Subcutaneous abdominal adipose tissue (tissue), 5 donors: ENCODE results near the gene BORCS5.
A peak's percentile ranks its signal among the peaks of the same experiment; 100 is the strongest.
"Not testable (repeated sequence)": the region's sequence is repeated elsewhere in the genome, so short reads cannot be mapped to it uniquely, and the experiment has no call there.

ENCODE experiments used
- H3K27ac ChIP-seq: one replicate; pipeline ENCODE4 v1.7.0; 2013; ENCODE audit warnings: low read depth, mild to moderate bottlenecking, inconsistent platforms, low read length, moderate library complexity
- H3K27me3 ChIP-seq, 5 donors: one replicate each; pipeline ENCODE4 v1.7.0; 2013; ENCODE audit warnings: low read length in 5 of 5, inconsistent platforms in 1 of 5; ENCODE audit not compliant: control insufficient read depth in 5 of 5, insufficient read depth in 4 of 5
- H3K36me3 ChIP-seq, 5 donors: one replicate each; pipeline ENCODE4 v1.7.0; 2013; ENCODE audit warnings: low read length in 5 of 5; ENCODE audit not compliant: control insufficient read depth in 5 of 5, insufficient read depth in 5 of 5
- H3K4me1 ChIP-seq, 5 donors: one replicate each; pipeline ENCODE4 v1.7.0; 2013; ENCODE audit warnings: low read length in 5 of 5, mild to moderate bottlenecking in 3 of 5, moderate library complexity in 1 of 5; ENCODE audit not compliant: control insufficient read depth in 5 of 5, insufficient read depth in 5 of 5
- H3K4me3 ChIP-seq, 5 donors: one replicate each; pipeline ENCODE4 v1.7.0; 2013; ENCODE audit warnings: low read length in 5 of 5, low read depth in 1 of 5
- H3K9ac ChIP-seq, 5 donors: one replicate each; pipeline ENCODE4 v1.7.0; 2013; ENCODE audit warnings: low read length in 5 of 5, mild to moderate bottlenecking in 4 of 5, moderate library complexity in 3 of 5
- H3K9me3 ChIP-seq, 5 donors: one replicate each; pipeline ENCODE4 v1.7.0; 2013; ENCODE audit warnings: low read length in 5 of 5; ENCODE audit not compliant: control insufficient read depth in 5 of 5
- donor health status: healthy.
- donor health status: healthy.
- donor health status: healthy.
- donor health status: healthy.
- donor health status: healthy.

BORCS5 gene

DNA sequence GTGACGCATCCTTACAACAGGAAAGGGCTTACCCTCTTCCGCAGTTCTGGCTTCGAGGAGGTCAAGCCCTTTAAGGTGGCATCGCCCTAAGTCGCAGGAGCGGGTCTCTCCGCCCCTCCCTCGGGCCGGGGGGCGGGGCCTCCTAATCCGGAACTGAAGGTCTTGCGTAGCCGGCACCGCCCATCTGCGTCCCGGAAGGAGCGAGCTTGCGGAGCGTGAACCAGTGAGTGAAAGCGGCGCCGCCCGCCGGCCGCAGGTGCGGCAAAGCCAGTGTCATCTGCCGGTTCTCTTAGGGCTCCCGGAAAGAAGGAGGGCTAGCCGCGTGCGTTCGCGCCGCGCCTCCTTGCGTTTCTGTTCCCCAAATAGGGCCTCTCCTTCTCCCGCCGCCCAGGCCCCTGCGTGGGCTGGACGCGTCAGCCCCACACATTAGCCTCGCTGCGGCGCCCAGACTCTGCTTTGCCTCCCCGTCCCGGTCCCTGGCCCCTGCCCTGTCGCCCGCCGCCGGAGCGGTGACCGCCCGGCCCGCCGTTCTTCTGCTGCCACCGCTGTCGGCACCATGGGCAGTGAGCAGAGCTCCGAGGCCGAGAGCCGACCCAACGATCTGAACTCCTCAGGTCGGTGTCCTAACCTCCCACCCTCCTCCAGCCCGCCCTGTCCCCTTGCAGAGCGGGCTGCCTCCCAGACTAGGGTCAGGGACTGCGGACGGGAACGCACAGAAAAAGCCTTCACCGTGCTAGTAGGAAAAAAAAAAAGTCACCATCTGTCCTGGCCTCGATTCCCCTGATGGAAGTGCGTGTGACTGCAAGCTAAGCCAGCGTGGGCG is at the start of gene BORCS5:
TSS of gene BORCS5 (plus strand) at position 183 of the 823 bp plus-strand sequence. CDS start at position 557, 374 bp downstream.
- Histone ChIP-seq H3K27ac (peak within 1 kb of the TSS; percentile 93), H3K9me3 (no peaks in the 10 kb centered on the region), H3K9ac (peak within 1 kb of the TSS; percentile 84 to 97 (median 89)), H3K27me3 (no peaks in the 10 kb centered on the region), H3K36me3 (no peaks in the 10 kb centered on the region), H3K4me1 (peaks cover 0 to 19% (median 16%) of the 10 kb centered on the region in 5 donors), H3K4me3 (peak within 1 kb of the TSS; percentile 75 to 89 (median 82))

DNA sequence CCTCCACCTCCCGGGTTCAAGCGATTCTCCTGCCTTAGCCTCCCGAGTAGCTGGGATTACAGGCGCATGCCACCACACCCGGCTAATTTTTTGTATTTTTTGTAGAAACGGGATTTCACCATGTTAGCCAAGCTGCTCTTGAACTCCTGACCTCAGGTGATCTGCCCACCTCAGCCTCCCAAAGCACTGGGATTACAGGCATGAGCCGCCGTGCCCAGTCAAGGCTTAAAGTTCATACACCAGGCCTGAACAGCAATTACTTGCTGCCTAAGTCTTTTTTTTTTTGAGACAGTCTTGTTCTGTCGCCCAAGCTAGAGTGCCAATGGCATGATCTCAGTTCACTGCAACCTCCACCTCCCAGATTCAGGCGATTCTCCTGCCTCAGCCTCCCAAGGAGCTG is 46.2 kb upstream of the BORCS5 start:
- not testable (repeated sequence) for H3K4me3 ChIP-seq, H3K4me1 ChIP-seq, H3K27me3 ChIP-seq, H3K36me3 ChIP-seq, H3K27ac ChIP-seq, H3K9ac ChIP-seq, H3K9me3 ChIP-seq

DNA sequence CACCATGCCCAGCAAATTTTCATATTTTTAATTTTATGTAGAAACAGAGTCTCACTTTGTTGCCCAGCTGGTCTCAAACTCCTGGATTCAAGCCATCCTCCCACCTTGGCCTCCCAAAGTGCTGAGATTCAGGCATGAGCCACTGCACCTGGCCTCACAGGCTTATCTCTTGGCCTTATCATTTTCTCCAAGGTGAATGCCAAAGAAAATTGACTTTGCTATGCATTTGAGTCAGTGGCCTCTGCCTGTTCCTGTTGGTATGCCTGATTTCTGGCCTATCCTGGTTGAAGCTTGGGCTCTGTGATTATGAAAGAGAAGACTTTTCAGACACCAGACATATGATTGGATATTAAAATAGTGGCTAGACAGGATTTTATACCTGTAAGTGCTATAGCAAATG is 41.0 kb upstream of the BORCS5 start:
- H3K27me3 ChIP-seq = no peaks in the 10 kb centered on the region
- no peak overlapping the region for H3K4me3 ChIP-seq
- no peaks in the 10 kb centered on the region for H3K36me3 ChIP-seq
- peaks cover 0 to 9% (median 5%) of the 10 kb centered on the region in 5 donors for H3K4me1 ChIP-seq
- no peaks in the 10 kb centered on the region for H3K9me3 ChIP-seq
- H3K27ac ChIP-seq = no peak overlapping the region
- no peak overlapping the region for H3K9ac ChIP-seq

DNA sequence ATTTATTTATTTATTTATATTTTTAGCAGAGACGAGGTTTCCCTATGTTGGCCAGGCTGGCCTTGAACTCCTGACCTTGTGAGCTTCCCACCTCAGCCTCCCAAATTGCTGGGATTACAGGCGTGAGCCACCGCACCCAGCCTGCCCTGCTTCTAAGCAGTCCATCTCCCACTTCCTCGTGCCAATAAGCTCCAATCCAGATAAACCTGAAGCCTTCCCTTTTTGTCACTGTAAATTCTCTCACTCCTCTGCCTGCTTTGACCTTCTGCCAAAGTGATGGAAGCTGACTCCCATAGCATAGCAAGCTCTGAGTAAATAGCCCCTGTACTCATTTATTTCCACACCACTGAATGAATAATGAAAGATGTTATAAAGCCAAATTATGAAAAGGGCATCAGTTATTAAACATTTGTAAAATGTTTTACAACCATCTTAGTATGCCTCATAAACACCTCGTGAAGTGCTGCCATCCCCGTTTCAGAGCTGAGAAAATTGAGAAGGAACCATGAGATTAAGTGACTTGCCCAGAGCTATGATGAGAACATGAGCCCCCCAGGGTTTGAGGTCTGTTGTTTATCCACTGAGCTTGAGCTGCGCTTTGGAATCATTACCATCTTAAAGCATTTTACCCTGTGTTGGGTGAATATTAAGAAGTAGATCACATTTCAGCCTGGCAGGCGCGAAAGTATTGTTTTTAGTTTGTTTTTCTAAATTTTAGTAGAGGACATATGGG is 37.3 kb upstream of the BORCS5 start:
- peak overlapping the region; percentile 41 for H3K27ac ChIP-seq
- H3K9ac ChIP-seq = peak overlapping the region in 1 of 5 donors; percentile 26
- H3K4me1 ChIP-seq = peaks cover 0 to 9% (median 5%) of the 10 kb centered on the region in 5 donors
- peak overlapping the region in 2 of 5 donors; percentile 22 to 39 for H3K4me3 ChIP-seq
- no peaks in the 10 kb centered on the region for H3K9me3 ChIP-seq
- H3K36me3 ChIP-seq = no peaks in the 10 kb centered on the region
- H3K27me3 ChIP-seq = no peaks in the 10 kb centered on the region

DNA sequence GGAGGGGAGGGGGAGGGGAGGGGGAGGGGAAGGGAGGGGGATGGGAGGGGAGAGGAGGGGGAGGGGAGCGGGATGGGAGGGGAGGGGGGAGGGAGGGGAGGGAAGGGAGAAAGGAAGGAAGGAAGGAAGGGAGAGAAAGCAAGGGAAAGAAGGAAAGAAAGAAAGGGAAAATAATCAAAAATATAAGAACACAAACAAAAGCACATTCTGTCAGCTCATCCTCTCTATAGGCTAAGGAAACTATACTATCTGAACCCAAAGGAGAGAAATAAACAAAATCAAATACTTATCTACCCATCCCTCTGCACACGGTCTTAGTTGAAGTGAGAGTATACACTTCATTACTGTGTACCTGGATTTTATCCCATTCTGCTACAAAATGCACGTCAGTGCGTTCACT is 33.8 kb upstream of the BORCS5 start:
- H3K4me3 ChIP-seq = no peak overlapping the region

DNA sequence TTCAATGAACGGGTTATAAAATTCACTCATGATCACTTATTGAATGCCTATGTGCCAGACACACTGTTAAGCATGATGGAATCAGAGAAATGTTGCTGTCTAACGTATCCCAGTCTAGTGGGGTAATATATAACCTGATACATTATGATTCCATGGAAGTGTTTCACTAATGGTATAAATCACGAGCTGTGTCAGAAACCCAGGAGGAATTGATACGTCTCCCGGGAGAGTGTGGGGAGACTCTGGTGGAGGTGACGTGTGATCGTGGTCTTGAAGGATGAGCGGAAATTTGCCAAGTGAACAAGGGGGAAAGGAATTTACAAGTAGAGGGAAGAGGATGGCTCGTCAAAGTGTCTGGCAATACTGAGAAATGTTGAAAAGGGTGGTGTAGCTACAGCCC is 33.3 kb upstream of the BORCS5 start:
- H3K36me3 ChIP-seq = no peaks in the 10 kb centered on the region
- H3K9ac ChIP-seq = no peak overlapping the region
- H3K27me3 ChIP-seq = no peaks in the 10 kb centered on the region
- no peaks in the 10 kb centered on the region for H3K9me3 ChIP-seq
- no peak overlapping the region for H3K27ac ChIP-seq
- no peak overlapping the region for H3K4me3 ChIP-seq
- peaks cover 0 to 9% (median 8%) of the 10 kb centered on the region in 5 donors for H3K4me1 ChIP-seq

More for the DNA sequence above, 33.8 kb upstream of the BORCS5 start:
- H3K36me3 ChIP-seq = no peaks in the 10 kb centered on the region
- no peak overlapping the region for H3K9ac ChIP-seq
- H3K4me1 ChIP-seq = peaks cover 0 to 9% (median 8%) of the 10 kb centered on the region in 5 donors
- H3K27me3 ChIP-seq = no peaks in the 10 kb centered on the region
- no peak overlapping the region for H3K27ac ChIP-seq
- no peaks in the 10 kb centered on the region for H3K9me3 ChIP-seq

DNA sequence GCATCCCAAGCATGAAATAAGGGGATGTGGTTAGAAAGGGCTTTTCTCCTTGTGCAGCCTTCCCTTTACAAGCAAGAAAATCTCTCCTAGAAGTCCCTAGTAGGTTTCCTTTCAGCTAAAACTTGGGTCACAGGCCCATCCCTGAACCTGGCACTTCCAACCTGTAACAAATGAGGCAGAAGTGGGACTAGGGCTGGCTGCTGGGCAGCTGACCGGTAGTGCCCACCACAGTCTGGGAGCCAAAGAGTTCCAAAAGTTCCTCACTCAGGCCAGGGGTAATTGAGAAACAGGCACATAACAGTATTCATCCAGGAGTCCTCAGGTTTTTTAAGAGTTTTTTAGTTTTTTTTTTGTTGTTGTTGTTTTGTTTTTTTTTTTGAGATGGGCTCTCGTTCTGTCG is 30.6 kb upstream of the BORCS5 start:
- no peak overlapping the region for H3K4me3 ChIP-seq
- no peaks in the 10 kb centered on the region for H3K9me3 ChIP-seq
- H3K4me1 ChIP-seq = peaks cover 0 to 8% (median 2%) of the 10 kb centered on the region in 5 donors
- no peak overlapping the region for H3K9ac ChIP-seq
- H3K27me3 ChIP-seq = no peaks in the 10 kb centered on the region
- H3K36me3 ChIP-seq = peaks cover 0 to 5% (median 5%) of the 10 kb centered on the region in 5 donors
- no peak overlapping the region for H3K27ac ChIP-seq

DNA sequence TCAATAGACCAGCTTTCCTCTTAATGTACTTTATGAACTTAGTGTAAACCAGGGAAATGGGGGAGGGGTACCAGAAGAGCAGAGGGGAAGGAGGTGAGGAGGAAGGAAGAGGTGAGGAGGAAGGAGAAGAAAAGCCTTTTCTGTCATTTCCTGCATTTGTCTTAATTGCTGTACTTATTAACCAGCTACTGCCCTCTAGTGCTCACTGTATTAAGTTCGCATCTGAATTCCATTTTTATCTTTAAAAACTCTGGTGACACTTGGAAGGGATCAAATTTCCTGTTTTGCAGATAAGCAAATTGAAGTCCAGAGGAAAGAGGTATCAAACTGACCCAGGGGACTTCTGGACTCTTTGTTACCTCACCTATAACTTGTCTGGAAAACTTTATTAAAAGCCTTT is 29.1 kb upstream of the BORCS5 start:
- Histone ChIP-seq H3K27ac (peak overlapping the region; percentile 16), H3K4me1 (peaks cover 0 to 8% (median 2%) of the 10 kb centered on the region in 5 donors), H3K36me3 (peaks cover 0 to 8% (median 5%) of the 10 kb centered on the region in 5 donors), H3K9me3 (no peaks in the 10 kb centered on the region), H3K9ac (no peak overlapping the region), H3K27me3 (no peaks in the 10 kb centered on the region), H3K4me3 (no peak overlapping the region)

DNA sequence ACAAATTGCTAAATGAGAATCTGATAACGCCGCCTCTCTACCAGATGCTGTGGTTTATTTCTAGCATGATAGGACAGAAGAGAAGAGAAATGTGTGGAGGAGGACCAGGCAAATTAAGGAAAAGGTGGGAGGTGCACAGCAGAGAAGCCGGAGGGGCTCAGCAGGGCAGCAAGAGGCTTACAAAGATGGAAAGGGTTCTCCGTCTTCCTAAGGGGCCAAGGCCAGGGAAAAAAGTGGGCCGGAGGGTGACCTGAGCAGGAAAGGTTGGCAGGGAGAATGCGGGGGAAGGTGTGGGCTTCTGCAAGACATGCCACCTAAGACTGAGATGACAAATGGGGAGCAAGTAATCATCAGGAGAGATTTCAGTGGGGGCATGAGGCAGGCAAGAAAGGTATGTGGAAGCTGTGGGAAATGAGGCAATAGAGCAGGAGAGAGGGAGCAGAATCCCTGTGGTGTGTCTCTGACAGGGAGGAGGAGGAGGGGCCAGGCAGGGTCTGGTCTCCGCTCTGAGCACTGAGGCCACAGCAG is 25.6 kb upstream of the BORCS5 start:
- no peaks in the 10 kb centered on the region for H3K9me3 ChIP-seq
- peaks cover 0 to 8% (median 5%) of the 10 kb centered on the region in 5 donors for H3K36me3 ChIP-seq
- H3K27ac ChIP-seq = no peak overlapping the region
- no peak overlapping the region for H3K4me3 ChIP-seq
- no peak overlapping the region for H3K9ac ChIP-seq
- no peaks in the 10 kb centered on the region for H3K27me3 ChIP-seq
- H3K4me1 ChIP-seq = peaks cover 2 to 15% (median 4%) of the 10 kb centered on the region in 5 donors

DNA sequence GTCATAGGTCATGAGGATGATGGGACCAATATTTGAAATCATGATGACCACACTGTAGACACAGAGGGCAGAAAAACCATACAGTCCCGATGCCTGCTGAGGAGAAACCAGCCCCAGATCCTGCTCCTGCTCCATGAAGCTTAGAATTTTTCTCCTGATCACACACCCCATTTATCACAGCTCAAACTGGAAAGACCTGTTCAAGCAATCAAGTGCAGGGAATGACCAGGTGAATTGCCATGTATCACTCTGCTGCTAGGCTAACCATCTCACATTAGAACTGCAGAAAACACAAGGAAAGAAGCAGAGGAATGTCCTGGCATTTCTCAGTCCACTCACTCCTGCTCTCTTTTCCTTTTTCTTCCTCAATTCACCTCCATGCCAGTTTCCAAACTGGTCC is 25.0 kb upstream of the BORCS5 start:
- H3K9me3 ChIP-seq = no peaks in the 10 kb centered on the region
- H3K4me3 ChIP-seq = no peak overlapping the region
- peaks cover 0 to 8% (median 5%) of the 10 kb centered on the region in 5 donors for H3K36me3 ChIP-seq
- no peaks in the 10 kb centered on the region for H3K27me3 ChIP-seq
- peaks cover 2 to 15% (median 4%) of the 10 kb centered on the region in 5 donors for H3K4me1 ChIP-seq
- H3K27ac ChIP-seq = no peak overlapping the region
- no peak overlapping the region for H3K9ac ChIP-seq
